Esophagus (tissue), 2 donors: ENCODE data around the gene AHDC1. TPM values are rescaled to one million over a fixed set of nuclear protein-coding genes. Genes with fewer than 3 reads are reported as not detected.
A peak's percentile ranks its signal among the peaks of the same experiment; 100 is the strongest.

Experiments
- H3K27ac ChIP-seq, 2 donors: one replicate each; pipeline ENCODE4 v1.5.1; 2013; ENCODE audit warnings: low read depth in 2 of 2, mild to moderate bottlenecking in 2 of 2, inconsistent platforms in 1 of 2, low read length in 1 of 2, moderate library complexity in 1 of 2
- H3K27me3 ChIP-seq, 2 donors: one replicate each; pipeline ENCODE4 v1.6.1; 2013; ENCODE audit warnings: low read length in 2 of 2, control low read depth in 1 of 2, mild to moderate bottlenecking in 1 of 2; ENCODE audit not compliant: insufficient read depth in 2 of 2, control insufficient read depth in 1 of 2
- H3K36me3 ChIP-seq, 2 donors: one replicate each; pipeline ENCODE4 v1.6.1; 2013; ENCODE audit warnings: low read length in 1 of 2; ENCODE audit not compliant: control insufficient read depth in 2 of 2, insufficient read depth in 2 of 2
- H3K4me1 ChIP-seq, 2 donors: one replicate each; pipeline ENCODE4 v1.6.1; 2013; ENCODE audit warnings: low read length in 1 of 2; ENCODE audit not compliant: control insufficient read depth in 2 of 2, insufficient read depth in 2 of 2
- H3K4me3 ChIP-seq, 2 donors: one replicate each; pipeline ENCODE4 v1.5.1; 2013; ENCODE audit warnings: low read length in 2 of 2, mild to moderate bottlenecking in 2 of 2, low read depth in 1 of 2, moderate library complexity in 1 of 2
- H3K9me3 ChIP-seq, 2 donors: one replicate each; pipeline ENCODE4 v1.6.1; 2013; ENCODE audit warnings: mild to moderate bottlenecking in 2 of 2, low read depth in 1 of 2, low read length in 1 of 2, moderate library complexity in 1 of 2; ENCODE audit not compliant: control insufficient read depth in 2 of 2, insufficient read depth in 1 of 2
- WGBS, 2 donors: extraction: QIAGEN DNeasy Blood & Tissue Kit; methylation state at CpG; one replicate each; pipeline ENCODE4 v1.1.7; 2013; 5-methylcytosine and 5-hydroxymethylcytosine counted together
- polyA plus RNA-seq, 2 donors: library from polyadenylated mRNA; stranded (reverse); fragments of 200-250 nt; gene quantifications; one replicate each; pipeline ENCODE4 v1.2.3, GENCODE V29; 2013
- donor health status: healthy with polysubstance abuse.
- donor health status: Bipolar disorder and iron deficiency.

AHDC1 gene
- polyA plus RNA-seq, 2 donors = 24.7 to 58.4 TPM

GRCh38 chr1:27487966-27488884 lies 115.7 kb downstream of the AHDC1 start:
- H3K36me3 ChIP-seq = peaks cover 0 to 3% of the 10 kb centered on the region in 2 donors
- no peaks in the 10 kb centered on the region for H3K27me3 ChIP-seq
- WGBS, 2 donors = 5 to 9% methylated on average over 6 of the region's 6 CpGs
- no peaks in the 10 kb centered on the region for H3K9me3 ChIP-seq
- peaks cover 0 to 12% of the 10 kb centered on the region in 2 donors for H3K4me1 ChIP-seq
- peak overlapping the region; percentile 98 for H3K27ac ChIP-seq
- H3K4me3 ChIP-seq = peak overlapping the region; percentile 84 to 91

DNA sequence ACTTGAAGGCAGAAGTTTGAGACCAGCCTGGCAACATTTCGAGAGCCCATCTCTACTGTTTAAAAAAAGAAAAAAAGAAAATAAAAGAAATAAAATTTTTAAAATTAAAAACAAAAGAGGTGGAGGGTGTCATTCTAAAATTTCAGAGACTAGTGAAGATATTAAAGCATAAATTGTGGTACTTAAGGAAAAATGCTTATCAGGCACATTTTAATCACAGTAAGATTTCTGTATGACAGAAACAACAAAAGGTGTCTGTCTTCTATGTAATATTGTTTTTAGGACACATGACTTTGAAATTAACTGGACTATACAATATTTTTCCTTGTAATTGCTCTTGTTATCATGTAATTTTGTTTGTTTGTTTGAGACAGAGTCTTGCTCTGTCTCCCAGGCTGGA lies 118.6 kb downstream of the AHDC1 start:
- no peak overlapping the region for H3K4me3 ChIP-seq
- no peak overlapping the region for H3K27ac ChIP-seq
- peaks cover 0 to 3% of the 10 kb centered on the region in 2 donors for H3K36me3 ChIP-seq
- WGBS, 2 donors = 90 to 96% methylated on average over 1 of the region's 1 CpG
- H3K4me1 ChIP-seq = peaks cover 0 to 5% of the 10 kb centered on the region in 2 donors
- H3K27me3 ChIP-seq = no peaks in the 10 kb centered on the region
- H3K9me3 ChIP-seq = no peaks in the 10 kb centered on the region

Other genes starting within 250 kb of the AHDC1 start
- 100 to 1,000 TPM in 1 of 2 donors, 10 to 100 TPM in 1; 48.5 to 110 TPM for gene MAP3K6, start 237.2 kb downstream of the AHDC1 start, polyA plus RNA-seq
- 1 to 10 TPM; 1.6 to 2.6 TPM for gene FCN3, start 229.3 kb downstream of the AHDC1 start, polyA plus RNA-seq
- 10 to 100 TPM; 10.5 to 14.5 TPM for gene CD164L2, start 220.8 kb downstream of the AHDC1 start, polyA plus RNA-seq
- under 1 TPM; 0.22 to 0.25 TPM for gene GPR3, start 211.5 kb downstream of the AHDC1 start, polyA plus RNA-seq
- gene WASF2, start 114.0 kb downstream of the AHDC1 start, polyA plus RNA-seq = 10 to 100 TPM; 47.8 TPM
- gene FGR, start 31.0 kb upstream of the AHDC1 start, polyA plus RNA-seq = 1 to 10 TPM; 3.4 to 3.6 TPM
- 1 to 10 TPM; 7.0 to 9.6 TPM for gene IFI6, start 68.0 kb upstream of the AHDC1 start, polyA plus RNA-seq
- gene FAM76A, start 121.8 kb upstream of the AHDC1 start, polyA plus RNA-seq = 1 to 10 TPM; 3.5 to 4.2 TPM
- gene STX12, start 169.1 kb upstream of the AHDC1 start, polyA plus RNA-seq = 10 to 100 TPM; 23.7 to 27.5 TPM
- 10 to 100 TPM; 15.5 to 27.2 TPM for gene PPP1R8, start 226.6 kb upstream of the AHDC1 start, polyA plus RNA-seq